ENCODE data around the gene CAPZA2. TPM values are rescaled to one million over a fixed set of nuclear protein-coding genes. Genes with fewer than 3 reads are reported as not detected.
A peak's percentile ranks its signal among the peaks of the same experiment; 100 is the strongest.

The CAPZA2 gene
- total and polyA plus RNA-seq, 10 of the 15 experiments (the other 5 are each of a cell fraction or from before 2014, with no cell fraction given): 50.0 to 379 (median 117) TPM

GRCh38 chr7:116872026-116872425, 9.6 kb downstream of the CAPZA2 start (continued):
- TF ChIP-seq, protein P1, sequence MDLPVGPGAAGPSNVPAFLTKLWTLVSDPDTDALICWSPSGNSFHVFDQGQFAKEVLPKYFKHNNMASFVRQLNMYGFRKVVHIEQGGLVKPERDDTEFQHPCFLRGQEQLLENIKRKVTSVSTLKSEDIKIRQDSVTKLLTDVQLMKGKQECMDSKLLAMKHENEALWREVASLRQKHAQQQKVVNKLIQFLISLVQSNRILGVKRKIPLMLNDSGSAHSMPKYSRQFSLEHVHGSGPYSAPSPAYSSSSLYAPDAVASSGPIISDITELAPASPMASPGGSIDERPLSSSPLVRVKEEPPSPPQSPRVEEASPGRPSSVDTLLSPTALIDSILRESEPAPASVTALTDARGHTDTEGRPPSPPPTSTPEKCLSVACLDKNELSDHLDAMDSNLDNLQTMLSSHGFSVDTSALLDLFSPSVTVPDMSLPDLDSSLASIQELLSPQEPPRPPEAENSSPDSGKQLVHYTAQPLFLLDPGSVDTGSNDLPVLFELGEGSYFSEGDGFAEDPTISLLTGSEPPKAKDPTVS (IDR thresholded peaks at IDR 0.05; ENCODE audit: low read depth, low read length): no peak
- TF ChIP-seq SMC3 (IDR thresholded peaks at IDR 0.05; ENCODE audit: borderline replicate concordance, low read length): no peak
- TF ChIP-seq, protein P2, sequence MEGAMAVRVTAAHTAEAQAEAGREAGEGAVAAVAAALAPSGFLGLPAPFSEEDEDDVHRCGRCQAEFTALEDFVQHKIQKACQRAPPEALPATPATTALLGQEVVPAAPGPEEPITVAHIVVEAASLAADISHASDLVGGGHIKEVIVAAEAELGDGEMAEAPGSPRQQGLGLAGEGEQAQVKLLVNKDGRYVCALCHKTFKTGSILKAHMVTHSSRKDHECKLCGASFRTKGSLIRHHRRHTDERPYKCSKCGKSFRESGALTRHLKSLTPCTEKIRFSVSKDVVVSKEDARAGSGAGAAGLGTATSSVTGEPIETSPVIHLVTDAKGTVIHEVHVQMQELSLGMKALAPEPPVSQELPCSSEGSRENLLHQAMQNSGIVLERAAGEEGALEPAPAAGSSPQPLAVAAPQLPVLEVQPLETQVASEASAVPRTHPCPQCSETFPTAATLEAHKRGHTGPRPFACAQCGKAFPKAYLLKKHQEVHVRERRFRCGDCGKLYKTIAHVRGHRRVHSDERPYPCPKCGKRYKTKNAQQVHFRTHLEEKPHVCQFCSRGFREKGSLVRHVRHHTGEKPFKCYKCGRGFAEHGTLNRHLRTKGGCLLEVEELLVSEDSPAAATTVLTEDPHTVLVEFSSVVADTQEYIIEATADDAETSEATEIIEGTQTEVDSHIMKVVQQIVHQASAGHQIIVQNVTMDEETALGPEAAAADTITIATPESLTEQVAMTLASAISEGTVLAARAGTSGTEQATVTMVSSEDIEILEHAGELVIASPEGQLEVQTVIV (IDR thresholded peaks at IDR 0.05; ENCODE audit: borderline replicate concordance, partially characterized antibody): no peak
- TF ChIP-seq RUNX3 (IDR thresholded peaks at IDR 0.05; ENCODE audit: low read length): no peak
- no peak for TF ChIP-seq ZNF207 (IDR thresholded peaks at IDR 0.05; ENCODE audit: borderline replicate concordance)
- TF ChIP-seq NBN (IDR thresholded peaks at IDR 0.05): no peak

DNA sequence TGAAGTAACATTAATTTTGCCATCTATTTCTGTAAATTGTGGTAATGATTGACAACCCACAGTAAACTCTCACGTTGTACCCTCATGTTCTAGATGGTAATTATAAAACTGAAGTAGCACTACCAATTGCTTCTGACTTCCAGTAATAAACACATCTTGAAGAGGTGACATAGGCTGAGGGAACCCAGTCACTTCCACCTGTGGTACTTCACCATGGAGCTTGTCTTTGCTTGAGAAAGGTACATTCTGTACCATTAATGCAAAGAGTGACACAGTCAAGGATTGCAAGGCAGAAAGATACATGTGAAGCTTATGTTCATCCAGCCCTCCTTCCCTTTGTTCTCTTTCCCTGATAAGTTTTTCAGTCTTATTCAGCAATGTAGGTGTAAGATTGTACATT, 11.2 kb downstream of the CAPZA2 start:
- intact Hi-C loops (cut with micrococcal nuclease; ENCODE audit: unreplicated experiment) (no loop called here), in situ Hi-C loops (cut with MboI) (no loop called here)
- no peak for DNase-seq (ENCODE audit: low read depth, low spot score)
- ChIA-PET RAD21 (ENCODE audit: unreplicated experiment) (interaction anchor here (1.4 kb wide), 1 partner anchor 112 kb away, joined by 3 read pairs; no protein-coding TSS in a partner anchor), CTCF (interaction anchor here (0.6 to 1.6 kb wide), 2 partner anchors 19 to 254 kb away, joined by 3 to 5 read pairs; no protein-coding TSS in a partner anchor), POLR2A (interaction anchor here (1.5 kb wide), 1 partner anchor 9 kb away, joined by 4 read pairs; no protein-coding TSS in a partner anchor), SMC1A (ENCODE audit: uncharacterized antibody, unreplicated experiment) (interaction anchor here (0.6 to 1.8 kb wide), 6 partner anchors 10 to 245 kb away, joined by 3 to 5 read pairs (median 4); no protein-coding TSS in a partner anchor)
- H2AFZ ChIP-seq (ENCODE audit: control insufficient read depth, low read depth, low read length): no peak overlapping the region
- H3K36me3 ChIP-seq (ENCODE audit: control insufficient read depth in 2 of 2, insufficient read depth in 2 of 2, low read length in 1 of 2): peaks cover 0 to 14% of the 10 kb centered on the region in 2 experiments; a peak in 2 of 4 replicates
- H3K4me2 ChIP-seq (ENCODE audit: control insufficient read depth, insufficient read depth): no peak overlapping the region
- 94% methylated on average over 1 of the region's 1 CpG for WGBS (ENCODE audit: insufficient coverage, insufficient replicate concordance, low lambda C conversion rate, missing lambda C conversion rate)
- BruUV-seq (replicated peaks): no TSS peak
- no peaks in the 10 kb centered on the region for H3K4me1 ChIP-seq (ENCODE audit: control insufficient read depth, insufficient read depth, low read length)
- H3K27me3 ChIP-seq (replicated peaks in 1 of 2; ENCODE audit: control insufficient read depth in 2 of 2, insufficient read depth in 2 of 2, low read length in 1 of 2): no peaks in the 10 kb centered on the region
- no peaks in the 10 kb centered on the region; the same call in 2 of the 3 replicates for H3K9me3 ChIP-seq (replicated peaks; ENCODE audit: control insufficient read depth, insufficient read depth, low read length)
- no peak overlapping the region for H3K9ac ChIP-seq (ENCODE audit: control insufficient read depth, insufficient read depth, low read length)
- TF ChIP-seq, protein P3, sequence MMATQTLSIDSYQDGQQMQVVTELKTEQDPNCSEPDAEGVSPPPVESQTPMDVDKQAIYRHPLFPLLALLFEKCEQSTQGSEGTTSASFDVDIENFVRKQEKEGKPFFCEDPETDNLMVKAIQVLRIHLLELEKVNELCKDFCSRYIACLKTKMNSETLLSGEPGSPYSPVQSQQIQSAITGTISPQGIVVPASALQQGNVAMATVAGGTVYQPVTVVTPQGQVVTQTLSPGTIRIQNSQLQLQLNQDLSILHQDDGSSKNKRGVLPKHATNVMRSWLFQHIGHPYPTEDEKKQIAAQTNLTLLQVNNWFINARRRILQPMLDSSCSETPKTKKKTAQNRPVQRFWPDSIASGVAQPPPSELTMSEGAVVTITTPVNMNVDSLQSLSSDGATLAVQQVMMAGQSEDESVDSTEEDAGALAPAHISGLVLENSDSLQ (IDR thresholded peaks at IDR 0.05): peak; percentile 39; the same call in 1 of the 2 replicates
- no peak for TF ChIP-seq PAX8 (IDR thresholded peaks at IDR 0.05)
- no peak for TF ChIP-seq ZNF217 (IDR thresholded peaks at IDR 0.05)
- H3K27ac ChIP-seq (ENCODE audit: control insufficient read depth, insufficient read depth): no peak overlapping the region
- no peak for FAIRE-seq
- ATAC-seq: no peak; the same call in 1 of the 3 replicates
- no peak overlapping the region for H3K4me3 ChIP-seq
- peaks cover 83% of the 10 kb centered on the region for H3K79me2 ChIP-seq (ENCODE audit: control insufficient read depth, insufficient read depth, low read length)
- H4K20me1 ChIP-seq (ENCODE audit: control insufficient read depth, insufficient read depth): no peaks in the 10 kb centered on the region; the same call in 1 of the 2 replicates

Measured in GM12878 (cell line).